ENCODE results near the gene CAPN10.

- TF ChIP-seq CTCF (IDR thresholded peaks at IDR 0.05) (no peak), POLR2A (IDR thresholded peaks at IDR 0.05) (no peak), POLR2AphosphoS5 (IDR thresholded peaks at IDR 0.05) (no peak), EP300 (IDR thresholded peaks at IDR 0.05; ENCODE audit: low read depth) (no peak)
These were observed 34.7 kb upstream of the CAPN10 start for GRCh38 chr2:240551811-240552210.
